Fibroblast of pulmonary artery (primary cell): ENCODE results near the gene PDK1.

Source experiments
- DNase-seq: peaks from one replicate; pipeline ENCODE4 v3.0.0-alpha.2; 2010; ENCODE audit warnings: low read depth
- H3K4me3 ChIP-seq: replicated peaks from 2 replicates; pipeline ENCODE4 v1.5.1; 2011; ENCODE audit warnings: low read depth, mild to moderate bottlenecking, control low read depth, low read length, moderate library complexity
- TF ChIP-seq, protein P1 (sequence below): IDR thresholded peaks from 2 replicates; pipeline ENCODE4 v1.5.1; 2011; ENCODE audit warnings: mild to moderate bottlenecking, control low read depth, low read length, inconsistent platforms; ENCODE audit errors: missing control alignments

PDK1 gene

DNA sequence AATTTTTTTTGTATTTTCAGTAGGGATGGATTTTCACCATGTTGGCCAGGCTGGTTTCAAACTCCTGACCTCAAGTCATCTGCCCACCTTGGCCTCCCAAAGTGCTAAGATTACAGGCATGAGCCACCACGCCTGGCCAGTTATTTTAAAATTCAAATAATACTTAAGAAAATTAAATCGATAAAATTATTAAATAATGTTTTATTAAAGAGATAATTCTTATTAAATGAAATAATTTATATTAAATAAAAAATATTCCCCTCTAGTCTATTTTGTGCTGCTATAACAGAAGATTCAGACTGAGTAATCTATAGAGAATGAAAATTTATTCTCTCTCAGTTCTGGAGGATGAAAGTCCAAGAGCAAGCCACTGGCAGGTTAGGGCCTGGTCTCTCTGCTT lies 61.2 kb downstream of the PDK1 start:
- no peak overlapping the region for H3K4me3 ChIP-seq
- DNase-seq, result no peak
- TF ChIP-seq, protein P1, sequence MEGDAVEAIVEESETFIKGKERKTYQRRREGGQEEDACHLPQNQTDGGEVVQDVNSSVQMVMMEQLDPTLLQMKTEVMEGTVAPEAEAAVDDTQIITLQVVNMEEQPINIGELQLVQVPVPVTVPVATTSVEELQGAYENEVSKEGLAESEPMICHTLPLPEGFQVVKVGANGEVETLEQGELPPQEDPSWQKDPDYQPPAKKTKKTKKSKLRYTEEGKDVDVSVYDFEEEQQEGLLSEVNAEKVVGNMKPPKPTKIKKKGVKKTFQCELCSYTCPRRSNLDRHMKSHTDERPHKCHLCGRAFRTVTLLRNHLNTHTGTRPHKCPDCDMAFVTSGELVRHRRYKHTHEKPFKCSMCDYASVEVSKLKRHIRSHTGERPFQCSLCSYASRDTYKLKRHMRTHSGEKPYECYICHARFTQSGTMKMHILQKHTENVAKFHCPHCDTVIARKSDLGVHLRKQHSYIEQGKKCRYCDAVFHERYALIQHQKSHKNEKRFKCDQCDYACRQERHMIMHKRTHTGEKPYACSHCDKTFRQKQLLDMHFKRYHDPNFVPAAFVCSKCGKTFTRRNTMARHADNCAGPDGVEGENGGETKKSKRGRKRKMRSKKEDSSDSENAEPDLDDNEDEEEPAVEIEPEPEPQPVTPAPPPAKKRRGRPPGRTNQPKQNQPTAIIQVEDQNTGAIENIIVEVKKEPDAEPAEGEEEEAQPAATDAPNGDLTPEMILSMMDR, result no peak

DNA sequence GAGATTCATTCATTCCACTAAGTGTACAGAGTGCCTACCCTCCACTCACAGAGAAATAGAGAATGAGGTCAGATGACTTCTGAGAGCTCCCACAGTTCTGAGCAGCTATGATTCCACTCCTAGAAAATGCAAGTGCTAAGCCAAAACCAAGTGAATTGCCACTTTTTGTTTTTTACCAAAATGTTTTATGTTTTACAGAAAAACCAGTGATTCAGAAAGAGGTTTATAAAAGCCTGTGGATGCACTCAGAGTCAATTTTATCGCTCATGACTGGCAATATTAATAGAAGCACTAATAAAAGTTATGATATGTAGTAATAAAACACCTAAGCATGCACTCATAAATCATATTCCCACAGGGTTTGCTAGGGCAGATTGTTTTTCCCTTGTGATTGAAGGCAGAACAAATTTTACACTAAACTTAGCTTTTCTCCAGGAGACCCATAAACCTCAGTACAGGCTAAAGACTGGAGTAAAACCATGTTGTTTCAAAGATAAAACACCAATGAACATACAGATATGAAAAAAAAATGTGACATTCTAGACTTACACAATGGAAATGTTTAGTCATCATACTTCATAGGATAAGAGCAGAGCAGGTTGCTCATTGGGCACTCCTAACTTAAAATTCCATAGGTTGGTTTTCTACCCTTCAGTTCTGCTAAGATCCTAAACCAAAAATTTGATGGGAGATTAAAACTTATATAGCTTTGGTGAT lies 67.5 kb downstream of the PDK1 start:
- peak; percentile 40 for DNase-seq
- TF ChIP-seq, protein P1, result no peak

DNA sequence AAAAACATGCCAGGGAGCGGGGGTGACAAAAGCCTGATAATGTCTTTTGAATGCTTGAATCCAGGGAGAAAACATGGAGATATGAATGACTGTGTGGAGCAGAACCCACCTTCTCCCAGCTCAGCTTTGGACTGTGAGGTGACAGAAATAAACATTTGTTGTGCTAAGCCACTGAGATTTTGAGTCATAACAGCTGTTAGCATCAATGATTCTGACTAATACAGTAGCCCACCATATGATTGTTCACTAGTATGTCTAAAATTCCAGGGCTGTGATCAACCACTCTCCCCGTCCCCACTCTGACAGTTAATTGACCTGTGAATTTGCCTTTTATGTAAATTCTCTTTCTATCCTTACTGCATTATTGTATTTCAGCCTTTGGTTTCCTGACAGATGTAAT lies 69.1 kb downstream of the PDK1 start:
- TF ChIP-seq, protein P1, result no peak

More for the DNA sequence above, 67.5 kb downstream of the PDK1 start:
- H3K4me3 ChIP-seq, result no peak overlapping the region

DNA sequence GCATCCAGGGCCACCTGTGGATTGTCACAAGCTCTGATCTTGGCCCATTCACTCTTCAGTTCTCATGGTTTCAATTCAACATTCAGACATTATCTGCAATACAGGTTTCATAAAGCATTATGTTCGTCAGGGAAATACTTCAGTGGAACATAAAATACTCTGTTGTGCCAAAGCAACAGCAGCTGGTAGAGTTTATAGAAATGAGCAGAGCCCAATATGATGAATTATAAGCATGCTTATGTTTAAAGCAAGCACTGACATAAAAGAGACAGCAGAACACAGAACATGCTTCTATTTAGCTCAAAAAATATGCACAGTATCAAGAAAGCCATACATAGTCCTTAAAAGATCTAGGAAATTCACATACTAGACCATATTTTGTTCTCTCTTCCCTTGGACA lies 71.3 kb downstream of the PDK1 start:
- no peak overlapping the region for H3K4me3 ChIP-seq
- TF ChIP-seq, protein P1, result no peak
- no peak for DNase-seq

More for the DNA sequence above, 69.1 kb downstream of the PDK1 start:
- DNase-seq, result no peak
- no peak overlapping the region for H3K4me3 ChIP-seq

DNA sequence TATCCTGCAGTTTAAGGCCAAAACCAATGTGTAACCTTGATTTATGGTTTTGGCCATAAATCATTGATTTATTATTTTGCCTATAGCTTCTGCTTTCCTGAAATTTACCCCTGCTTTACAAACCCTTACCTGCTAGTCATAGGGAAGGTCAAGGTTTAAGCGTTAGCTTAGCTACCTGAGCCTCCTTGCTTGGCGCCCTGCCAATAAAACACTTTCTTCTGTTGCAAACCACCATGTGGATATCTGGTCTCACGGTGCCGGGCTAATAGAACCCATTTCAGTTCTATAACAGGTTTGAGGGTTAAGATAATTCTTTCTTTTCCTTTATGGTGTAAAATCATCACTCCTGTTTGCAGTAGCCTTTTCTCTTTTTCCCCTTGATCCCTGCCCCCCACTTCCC lies 72.2 kb downstream of the PDK1 start:
- no peak for DNase-seq
- TF ChIP-seq, protein P1, result no peak
- H3K4me3 ChIP-seq, result no peak overlapping the region

DNA sequence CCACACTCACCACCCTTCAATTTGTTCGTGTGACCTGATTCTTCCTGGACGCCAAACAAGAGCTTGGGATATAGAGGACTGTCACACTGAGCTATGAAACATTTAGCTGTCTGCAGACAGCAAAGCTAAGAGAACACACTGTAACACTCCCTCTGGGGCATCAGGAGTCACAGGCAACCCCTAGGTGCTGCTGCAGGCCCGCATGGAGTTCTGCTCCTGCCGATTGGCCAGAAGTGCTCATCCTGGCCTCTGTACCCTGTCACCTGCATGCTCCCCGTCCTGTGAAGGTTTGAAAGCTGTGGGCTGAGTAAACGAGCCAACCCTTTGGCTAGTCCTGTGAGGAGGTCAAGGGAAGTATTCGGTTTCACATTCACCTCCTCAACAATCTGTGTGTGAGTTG lies 73.7 kb downstream of the PDK1 start:
- H3K4me3 ChIP-seq, result no peak overlapping the region
- TF ChIP-seq, protein P1, result no peak
- DNase-seq, result no peak

DNA sequence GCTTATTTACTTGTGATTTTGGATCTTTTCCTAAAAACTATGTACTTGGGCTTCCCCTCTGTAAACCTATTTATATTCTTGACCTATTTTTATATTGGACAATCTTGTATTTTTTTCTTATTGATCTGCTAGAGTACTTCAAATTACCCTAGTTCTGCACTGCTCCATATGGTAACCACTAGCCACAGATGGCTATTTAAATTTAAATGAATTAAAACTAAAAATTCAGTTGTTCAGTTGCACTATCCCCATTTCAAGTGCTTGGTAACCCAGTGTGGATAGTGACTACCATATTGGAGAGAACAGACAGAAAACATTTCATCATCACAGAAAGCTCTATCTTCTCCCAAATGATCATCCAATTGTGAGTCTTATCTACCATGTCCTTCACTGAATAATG lies 74.3 kb downstream of the PDK1 start:
- no peak overlapping the region for H3K4me3 ChIP-seq
- TF ChIP-seq, protein P1, result no peak
- DNase-seq, result no peak
